Activated naive CD4-positive, alpha-beta T cell treated with anti-CD3 and anti-CD28 coated beads, Interleukin-2, amount 50 U/mL, for 24 hours (primary cell): Measurements from ENCODE around the gene SLC16A12.
"Not testable (repeated sequence)": the region's sequence is repeated elsewhere in the genome, so short reads cannot be mapped to it uniquely, and the experiment has no call there.

ENCODE experiments used
- H3K27ac Mint-ChIP-seq: one replicate; pipeline ENCODE4 v1.8.0; 2021; ENCODE audit warnings: mild to moderate bottlenecking, mixed read lengths
- H3K27me3 Mint-ChIP-seq: one replicate; pipeline ENCODE4 v1.8.0; 2021; ENCODE audit warnings: mixed read lengths
- H3K36me3 Mint-ChIP-seq: one replicate; pipeline ENCODE4 v1.8.0; 2021; ENCODE audit warnings: mixed read lengths
- H3K4me1 Mint-ChIP-seq: one replicate; pipeline ENCODE4 v1.8.0; 2021; ENCODE audit warnings: mixed read lengths
- H3K4me3 Mint-ChIP-seq: one replicate; pipeline ENCODE4 v1.8.0; 2021; ENCODE audit warnings: mild to moderate bottlenecking, mixed read lengths
- H3K9me3 Mint-ChIP-seq: one replicate; pipeline ENCODE4 v1.8.0; 2021; ENCODE audit warnings: mixed read lengths

Gene SLC16A12

GRCh38 chr10:89411135-89411534, 124.3 kb downstream of the SLC16A12 start:
- not testable (repeated sequence) for H3K9me3 Mint-ChIP-seq, H3K27me3 Mint-ChIP-seq, H3K4me3 Mint-ChIP-seq, H3K36me3 Mint-ChIP-seq, H3K27ac Mint-ChIP-seq
- H3K4me1 Mint-ChIP-seq, result peaks cover 33% of the 10 kb centered on the region

GRCh38 chr10:89410551-89410950, 124.8 kb downstream of the SLC16A12 start:
- peaks cover 30% of the 10 kb centered on the region for H3K4me1 Mint-ChIP-seq
- H3K27me3 Mint-ChIP-seq, H3K9me3 Mint-ChIP-seq, H3K4me3 Mint-ChIP-seq, H3K36me3 Mint-ChIP-seq: not testable (repeated sequence)
- H3K27ac Mint-ChIP-seq, result peak overlapping the region; percentile 19

- H3K27ac Mint-ChIP-seq, H3K27me3 Mint-ChIP-seq, H3K4me3 Mint-ChIP-seq, H3K9me3 Mint-ChIP-seq: not testable (repeated sequence)
- Mint-ChIP-seq H3K4me1 (peaks cover 31% of the 10 kb centered on the region), H3K36me3 (peaks cover 10% of the 10 kb centered on the region)
Observed at GRCh38 chr10:89409282-89409681, 126.1 kb downstream of the SLC16A12 start.

GRCh38 chr10:89407792-89408191, 127.6 kb downstream of the SLC16A12 start:
- not testable (repeated sequence) for H3K27ac Mint-ChIP-seq, H3K9me3 Mint-ChIP-seq, H3K27me3 Mint-ChIP-seq, H3K4me3 Mint-ChIP-seq
- Mint-ChIP-seq H3K36me3 (peaks cover 20% of the 10 kb centered on the region), H3K4me1 (peaks cover 20% of the 10 kb centered on the region)

GRCh38 chr10:89406178-89406577, 129.2 kb downstream of the SLC16A12 start:
- not testable (repeated sequence) for H3K4me3 Mint-ChIP-seq
- H3K36me3 Mint-ChIP-seq, result peaks cover 30% of the 10 kb centered on the region

GRCh38 chr10:89404104-89405047, 131.0 kb downstream of the SLC16A12 start:
- Mint-ChIP-seq H3K9me3 (no peaks in the 10 kb centered on the region), H3K36me3 (peaks cover 38% of the 10 kb centered on the region), H3K4me3 (no peak overlapping the region), H3K27me3 (no peaks in the 10 kb centered on the region), H3K27ac (no peak overlapping the region), H3K4me1 (peaks cover 25% of the 10 kb centered on the region)

More at GRCh38 chr10:89406178-89406577, 129.2 kb downstream of the SLC16A12 start:
- H3K27ac Mint-ChIP-seq, H3K27me3 Mint-ChIP-seq, H3K9me3 Mint-ChIP-seq: not testable (repeated sequence)
- peaks cover 19% of the 10 kb centered on the region for H3K4me1 Mint-ChIP-seq

- peaks cover 49% of the 10 kb centered on the region for H3K36me3 Mint-ChIP-seq
- H3K27ac Mint-ChIP-seq, result no peak overlapping the region
- peaks cover 38% of the 10 kb centered on the region for H3K4me1 Mint-ChIP-seq
- H3K27me3 Mint-ChIP-seq, result no peaks in the 10 kb centered on the region
- no peaks in the 10 kb centered on the region for H3K9me3 Mint-ChIP-seq
- H3K4me3 Mint-ChIP-seq, result no peak overlapping the region
Observed at GRCh38 chr10:89403043-89403442, 132.4 kb downstream of the SLC16A12 start.

GRCh38 chr10:89399956-89400355, 135.4 kb downstream of the SLC16A12 start:
- Mint-ChIP-seq H3K27me3 (no peaks in the 10 kb centered on the region), H3K36me3 (peaks cover 52% of the 10 kb centered on the region), H3K27ac (no peak overlapping the region), H3K9me3 (no peaks in the 10 kb centered on the region), H3K4me1 (peaks cover 56% of the 10 kb centered on the region), H3K4me3 (no peak overlapping the region)

- peaks cover 45% of the 10 kb centered on the region for H3K36me3 Mint-ChIP-seq
- no peak overlapping the region for H3K27ac Mint-ChIP-seq
- no peaks in the 10 kb centered on the region for H3K27me3 Mint-ChIP-seq
- no peaks in the 10 kb centered on the region for H3K9me3 Mint-ChIP-seq
- peaks cover 68% of the 10 kb centered on the region for H3K4me1 Mint-ChIP-seq
- H3K4me3 Mint-ChIP-seq, result peak overlapping the region; percentile 39
Observed at GRCh38 chr10:89398003-89398749, 137.2 kb downstream of the SLC16A12 start.

- H3K36me3 Mint-ChIP-seq, result peaks cover 27% of the 10 kb centered on the region
- no peaks in the 10 kb centered on the region for H3K27me3 Mint-ChIP-seq
- H3K9me3 Mint-ChIP-seq, result no peaks in the 10 kb centered on the region
- H3K27ac Mint-ChIP-seq, result no peak overlapping the region
- H3K4me3 Mint-ChIP-seq, result peak overlapping the region; percentile 55
- H3K4me1 Mint-ChIP-seq, result peaks cover 74% of the 10 kb centered on the region
Observed at GRCh38 chr10:89395141-89395540, 140.3 kb downstream of the SLC16A12 start.

GRCh38 chr10:89393898-89394297, 141.5 kb downstream of the SLC16A12 start:
- Mint-ChIP-seq H3K36me3 (peaks cover 20% of the 10 kb centered on the region), H3K27me3 (no peaks in the 10 kb centered on the region), H3K27ac (no peak overlapping the region), H3K4me3 (peak overlapping the region; percentile 88), H3K9me3 (no peaks in the 10 kb centered on the region), H3K4me1 (peaks cover 61% of the 10 kb centered on the region)

GRCh38 chr10:89392974-89393373, 142.4 kb downstream of the SLC16A12 start:
- Mint-ChIP-seq H3K27ac (no peak overlapping the region), H3K4me3 (peak overlapping the region; percentile 88), H3K36me3 (peaks cover 12% of the 10 kb centered on the region), H3K9me3 (no peaks in the 10 kb centered on the region), H3K27me3 (no peaks in the 10 kb centered on the region), H3K4me1 (peaks cover 52% of the 10 kb centered on the region)

GRCh38 chr10:89391907-89392756, 143.3 kb downstream of the SLC16A12 start, which contains the start of gene IFIT1:
IFIT1 (plus strand) TSS chr10:89392623; CDS start chr10:89392713, 90 bp downstream.
- peak within 1 kb of the TSS; percentile 88 for H3K4me3 Mint-ChIP-seq
- no peaks in the 10 kb centered on the region for H3K27me3 Mint-ChIP-seq
- H3K4me1 Mint-ChIP-seq, result peaks cover 49% of the 10 kb centered on the region
- H3K36me3 Mint-ChIP-seq, result peaks cover 11% of the 10 kb centered on the region
- no peaks in the 10 kb centered on the region for H3K9me3 Mint-ChIP-seq
- H3K27ac Mint-ChIP-seq, result peak within 1 kb of the TSS; percentile 84

- H3K4me1 Mint-ChIP-seq, result peaks cover 39% of the 10 kb centered on the region
- not testable (repeated sequence) for H3K4me3 Mint-ChIP-seq, H3K9me3 Mint-ChIP-seq, H3K27me3 Mint-ChIP-seq, H3K27ac Mint-ChIP-seq, H3K36me3 Mint-ChIP-seq
Observed at GRCh38 chr10:89391226-89391576, 144.2 kb downstream of the SLC16A12 start.

GRCh38 chr10:89390476-89391225, 144.7 kb downstream of the SLC16A12 start:
- Mint-ChIP-seq H3K27me3 (no peaks in the 10 kb centered on the region), H3K36me3 (peaks cover 4% of the 10 kb centered on the region), H3K9me3 (no peaks in the 10 kb centered on the region), H3K4me3 (no peak overlapping the region), H3K4me1 (peaks cover 35% of the 10 kb centered on the region), H3K27ac (no peak overlapping the region)
